Measurements from ENCODE around the gene MYL7.

MYL7 gene

DNA sequence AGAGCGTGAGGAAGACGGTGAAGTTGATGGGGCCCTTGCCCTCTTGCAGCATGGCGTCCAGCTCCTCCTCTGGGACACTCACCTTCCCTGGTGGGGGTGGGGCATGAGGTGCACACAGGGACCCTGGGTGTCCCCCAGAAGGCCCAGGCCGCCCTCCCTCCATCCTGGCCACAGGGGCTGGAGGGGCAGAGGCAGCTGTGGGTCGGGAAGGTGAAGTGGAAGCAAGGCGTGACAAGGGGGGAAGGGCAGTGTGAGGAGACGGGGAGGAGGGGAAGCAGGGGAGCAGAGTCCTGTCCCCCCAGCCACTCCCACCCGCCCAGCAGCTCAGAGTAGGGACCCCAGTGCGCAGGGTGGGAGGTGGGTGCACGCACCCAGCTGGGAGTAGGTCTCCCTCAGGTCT, 791 bp downstream of the MYL7 start:
- no peaks in the 10 kb centered on the region for H3K9me3 ChIP-seq (ENCODE audit: control insufficient read depth in 2 of 2, low read length in 2 of 2)
- H3K4me3 ChIP-seq (ENCODE audit: low read length in 2 of 2), result no peak overlapping the region
- H3K36me3 ChIP-seq (ENCODE audit: control insufficient read depth in 2 of 2, insufficient read depth in 2 of 2, low read length in 2 of 2), result no peaks in the 10 kb centered on the region
- H3K9ac ChIP-seq (ENCODE audit: low read length in 2 of 2), result no peak overlapping the region
- H3K27me3 ChIP-seq (ENCODE audit: control insufficient read depth in 1 of 2, insufficient read depth in 2 of 2, low read length in 2 of 2), result peaks cover 6 to 11% of the 10 kb centered on the region in 2 donors
- H3K27ac ChIP-seq (ENCODE audit: low read length), result no peak overlapping the region
- peaks cover under 1% of the 10 kb centered on the region for H3K4me1 ChIP-seq (ENCODE audit: control insufficient read depth, insufficient read depth, low read length)

GRCh38 chr7:44139311-44140010, 1.7 kb downstream of the MYL7 start:
- Histone ChIP-seq H3K4me1 (ENCODE audit: control insufficient read depth, insufficient read depth, low read length) (peaks cover 5% of the 10 kb centered on the region), H3K27me3 (ENCODE audit: control insufficient read depth in 1 of 2, insufficient read depth in 2 of 2, low read length in 2 of 2) (peaks cover 2 to 4% of the 10 kb centered on the region in 2 donors), H3K4me3 (ENCODE audit: low read length in 2 of 2) (no peak overlapping the region), H3K9ac (ENCODE audit: low read length in 2 of 2) (no peak overlapping the region), H3K27ac (ENCODE audit: low read length) (no peak overlapping the region), H3K9me3 (ENCODE audit: control insufficient read depth in 2 of 2, low read length in 2 of 2) (no peaks in the 10 kb centered on the region), H3K36me3 (ENCODE audit: control insufficient read depth in 2 of 2, insufficient read depth in 2 of 2, low read length in 2 of 2) (no peaks in the 10 kb centered on the region)

GRCh38 chr7:44138698-44139097, 2.4 kb downstream of the MYL7 start:
- Histone ChIP-seq H3K36me3 (ENCODE audit: control insufficient read depth in 2 of 2, insufficient read depth in 2 of 2, low read length in 2 of 2) (no peaks in the 10 kb centered on the region), H3K27ac (ENCODE audit: low read length) (no peak overlapping the region), H3K9ac (ENCODE audit: low read length in 2 of 2) (no peak overlapping the region)

GRCh38 chr7:44136731-44137130, 4.4 kb downstream of the MYL7 start:
- H3K27me3 ChIP-seq (ENCODE audit: control insufficient read depth in 1 of 2, insufficient read depth in 2 of 2, low read length in 2 of 2), result no peaks in the 10 kb centered on the region

More at GRCh38 chr7:44138698-44139097, 2.4 kb downstream of the MYL7 start:
- Histone ChIP-seq H3K4me1 (ENCODE audit: control insufficient read depth, insufficient read depth, low read length) (peaks cover 5% of the 10 kb centered on the region), H3K9me3 (ENCODE audit: control insufficient read depth in 2 of 2, low read length in 2 of 2) (no peaks in the 10 kb centered on the region), H3K27me3 (ENCODE audit: control insufficient read depth in 1 of 2, insufficient read depth in 2 of 2, low read length in 2 of 2) (no peaks in the 10 kb centered on the region), H3K4me3 (ENCODE audit: low read length in 2 of 2) (no peak overlapping the region)

GRCh38 chr7:44134943-44135628, 6.0 kb downstream of the MYL7 start:
- H3K27me3 ChIP-seq (ENCODE audit: control insufficient read depth in 1 of 2, insufficient read depth in 2 of 2, low read length in 2 of 2), result no peaks in the 10 kb centered on the region
- no peak overlapping the region for H3K27ac ChIP-seq (ENCODE audit: low read length)
- peaks cover 5% of the 10 kb centered on the region for H3K4me1 ChIP-seq (ENCODE audit: control insufficient read depth, insufficient read depth, low read length)
- no peaks in the 10 kb centered on the region for H3K36me3 ChIP-seq (ENCODE audit: control insufficient read depth in 2 of 2, insufficient read depth in 2 of 2, low read length in 2 of 2)
- H3K9me3 ChIP-seq (ENCODE audit: control insufficient read depth in 2 of 2, low read length in 2 of 2), result no peaks in the 10 kb centered on the region
- H3K9ac ChIP-seq (ENCODE audit: low read length in 2 of 2), result no peak overlapping the region
- H3K4me3 ChIP-seq (ENCODE audit: low read length in 2 of 2), result no peak overlapping the region

More at GRCh38 chr7:44136731-44137130, 4.4 kb downstream of the MYL7 start:
- no peaks in the 10 kb centered on the region for H3K36me3 ChIP-seq (ENCODE audit: control insufficient read depth in 2 of 2, insufficient read depth in 2 of 2, low read length in 2 of 2)
- H3K4me1 ChIP-seq (ENCODE audit: control insufficient read depth, insufficient read depth, low read length), result peaks cover 5% of the 10 kb centered on the region
- no peak overlapping the region for H3K9ac ChIP-seq (ENCODE audit: low read length in 2 of 2)
- H3K9me3 ChIP-seq (ENCODE audit: control insufficient read depth in 2 of 2, low read length in 2 of 2), result no peaks in the 10 kb centered on the region
- no peak overlapping the region for H3K27ac ChIP-seq (ENCODE audit: low read length)
- no peak overlapping the region for H3K4me3 ChIP-seq (ENCODE audit: low read length in 2 of 2)

DNA sequence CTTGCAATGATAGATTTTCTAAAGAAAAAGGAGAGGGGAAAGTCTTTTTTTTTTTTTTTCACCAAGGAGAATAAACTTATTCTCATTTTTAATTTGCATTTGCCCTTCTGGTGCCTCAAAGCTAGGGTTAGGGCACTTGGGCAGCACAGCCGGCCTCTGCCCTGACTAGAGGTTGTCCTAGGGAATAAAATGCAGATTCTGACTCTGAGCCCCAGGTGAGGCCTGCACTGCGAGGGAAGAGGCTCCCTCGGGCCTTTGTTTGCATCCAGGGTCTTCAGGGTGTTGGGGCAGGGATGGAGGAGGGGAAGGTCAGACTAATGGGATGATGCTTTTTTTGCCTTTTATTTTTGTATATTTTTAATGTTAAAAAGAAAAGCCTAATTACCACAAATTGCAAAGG, 7.8 kb downstream of the MYL7 start:
- H3K9me3 ChIP-seq (ENCODE audit: control insufficient read depth in 2 of 2, low read length in 2 of 2), result no peaks in the 10 kb centered on the region
- H3K4me3 ChIP-seq (ENCODE audit: low read length in 2 of 2), result no peak overlapping the region
- no peak overlapping the region for H3K9ac ChIP-seq (ENCODE audit: low read length in 2 of 2)
- H3K4me1 ChIP-seq (ENCODE audit: control insufficient read depth, insufficient read depth, low read length), result peaks cover 5% of the 10 kb centered on the region
- H3K36me3 ChIP-seq (ENCODE audit: control insufficient read depth in 2 of 2, insufficient read depth in 2 of 2, low read length in 2 of 2), result no peaks in the 10 kb centered on the region
- H3K27ac ChIP-seq (ENCODE audit: low read length), result no peak overlapping the region
- no peaks in the 10 kb centered on the region for H3K27me3 ChIP-seq (ENCODE audit: control insufficient read depth in 1 of 2, insufficient read depth in 2 of 2, low read length in 2 of 2)

GRCh38 chr7:44132039-44132438, 9.1 kb downstream of the MYL7 start:
- peaks cover 0 to 4% of the 10 kb centered on the region in 2 donors for H3K9me3 ChIP-seq (ENCODE audit: control insufficient read depth in 2 of 2, low read length in 2 of 2)
- no peaks in the 10 kb centered on the region for H3K36me3 ChIP-seq (ENCODE audit: control insufficient read depth in 2 of 2, insufficient read depth in 2 of 2, low read length in 2 of 2)
- H3K27ac ChIP-seq (ENCODE audit: low read length), result no peak overlapping the region
- H3K4me3 ChIP-seq (ENCODE audit: low read length in 2 of 2), result no peak overlapping the region
- H3K4me1 ChIP-seq (ENCODE audit: control insufficient read depth, insufficient read depth, low read length), result peaks cover 5% of the 10 kb centered on the region
- H3K27me3 ChIP-seq (ENCODE audit: control insufficient read depth in 1 of 2, insufficient read depth in 2 of 2, low read length in 2 of 2), result no peaks in the 10 kb centered on the region
- H3K9ac ChIP-seq (ENCODE audit: low read length in 2 of 2), result no peak overlapping the region

DNA sequence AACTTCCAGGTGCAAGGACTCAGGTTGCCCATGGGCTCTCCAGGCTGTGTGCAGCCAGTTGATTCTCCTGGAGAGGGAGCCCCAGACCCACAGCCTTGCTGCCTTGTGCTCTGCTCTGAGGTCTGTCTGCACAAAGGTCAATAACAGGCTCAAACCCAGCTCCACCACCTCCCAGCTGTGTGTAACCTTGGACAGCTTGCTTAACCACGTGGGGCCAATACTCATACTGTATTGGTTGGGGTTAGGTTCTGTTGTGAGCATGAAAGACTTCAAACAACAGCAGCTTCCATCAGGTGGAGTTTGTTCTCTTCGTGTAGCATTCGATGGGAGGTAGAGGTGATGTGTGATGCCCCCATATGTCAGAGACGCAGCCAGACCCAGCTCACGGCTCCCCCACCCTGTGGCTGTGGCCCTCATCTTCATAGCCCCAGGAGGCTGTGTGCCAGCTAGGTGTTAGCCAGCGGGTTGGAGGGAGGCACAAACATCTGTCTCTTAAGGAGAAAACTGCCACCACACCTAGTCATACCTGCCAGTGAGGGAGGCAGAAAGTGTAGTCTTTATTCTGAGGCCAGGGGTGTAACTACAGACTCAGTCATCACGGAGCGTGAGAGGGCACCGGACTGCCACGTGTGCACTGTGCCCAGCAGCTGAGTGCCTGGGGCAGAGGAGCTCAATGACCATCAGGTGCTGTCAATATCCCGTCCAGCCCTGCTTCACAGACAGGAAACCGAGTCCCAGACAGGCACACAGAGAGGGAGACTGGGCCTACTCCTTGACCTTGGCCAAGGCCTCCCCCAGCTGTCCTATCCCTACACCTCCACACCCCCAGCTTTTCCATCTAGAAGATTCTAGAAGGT, 9.7 kb downstream of the MYL7 start:
- no peak overlapping the region for H3K27ac ChIP-seq (ENCODE audit: low read length)
- peaks cover 5% of the 10 kb centered on the region for H3K4me1 ChIP-seq (ENCODE audit: control insufficient read depth, insufficient read depth, low read length)

DNA sequence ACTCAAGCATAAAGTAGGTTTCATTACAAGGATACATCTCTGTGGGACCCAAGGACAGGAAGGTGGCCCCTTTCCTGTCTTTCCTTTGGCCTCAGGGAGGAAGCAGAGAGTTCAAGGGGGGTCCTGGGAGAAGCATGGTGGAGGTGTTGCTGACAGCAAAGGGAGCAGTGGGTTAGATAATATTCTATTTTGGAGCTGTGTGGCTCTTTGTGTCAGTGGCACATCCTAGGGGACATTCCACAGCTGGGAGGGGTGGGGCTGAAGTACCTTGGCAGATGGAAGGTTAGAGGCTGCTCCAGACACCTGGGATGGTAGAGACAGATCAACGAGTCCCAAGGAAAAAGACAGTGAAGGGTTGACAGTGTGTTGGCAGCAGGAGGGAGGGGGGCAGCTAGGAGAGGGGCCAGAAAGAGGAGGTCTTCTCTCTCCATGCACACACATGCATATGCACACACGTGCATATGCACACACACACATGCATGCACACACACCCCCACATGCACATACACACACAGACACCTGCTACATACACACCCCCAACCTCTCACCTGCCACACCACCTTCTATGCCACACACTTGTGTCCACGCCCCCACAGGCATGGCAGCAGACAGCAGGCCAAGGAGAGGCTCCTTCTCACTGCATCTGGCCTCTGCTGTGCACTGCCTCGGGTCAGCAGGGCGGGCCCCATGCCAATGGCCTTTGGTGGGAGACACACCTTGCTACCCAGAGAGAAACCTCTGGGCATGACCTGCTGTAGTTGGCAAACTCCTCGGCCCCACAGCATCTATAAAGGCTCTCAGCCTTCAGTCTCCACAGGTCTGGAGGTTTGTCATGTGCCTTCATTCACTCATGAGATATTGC, 12.2 kb downstream of the MYL7 start:
- Histone ChIP-seq H3K9ac (ENCODE audit: low read length in 2 of 2) (no peak overlapping the region), H3K4me1 (ENCODE audit: control insufficient read depth, insufficient read depth, low read length) (peaks cover 3% of the 10 kb centered on the region), H3K9me3 (ENCODE audit: control insufficient read depth in 2 of 2, low read length in 2 of 2) (peaks cover 0 to 4% of the 10 kb centered on the region in 2 donors), H3K36me3 (ENCODE audit: control insufficient read depth in 2 of 2, insufficient read depth in 2 of 2, low read length in 2 of 2) (no peaks in the 10 kb centered on the region), H3K4me3 (ENCODE audit: low read length in 2 of 2) (no peak overlapping the region), H3K27me3 (ENCODE audit: control insufficient read depth in 1 of 2, insufficient read depth in 2 of 2, low read length in 2 of 2) (no peaks in the 10 kb centered on the region), H3K27ac (ENCODE audit: low read length) (no peak overlapping the region)

More for the DNA sequence above, 9.7 kb downstream of the MYL7 start:
- Histone ChIP-seq H3K4me3 (ENCODE audit: low read length in 2 of 2) (no peak overlapping the region), H3K36me3 (ENCODE audit: control insufficient read depth in 2 of 2, insufficient read depth in 2 of 2, low read length in 2 of 2) (no peaks in the 10 kb centered on the region), H3K27me3 (ENCODE audit: control insufficient read depth in 1 of 2, insufficient read depth in 2 of 2, low read length in 2 of 2) (no peaks in the 10 kb centered on the region), H3K9me3 (ENCODE audit: control insufficient read depth in 2 of 2, low read length in 2 of 2) (peaks cover 0 to 4% of the 10 kb centered on the region in 2 donors), H3K9ac (ENCODE audit: low read length in 2 of 2) (no peak overlapping the region)

DNA sequence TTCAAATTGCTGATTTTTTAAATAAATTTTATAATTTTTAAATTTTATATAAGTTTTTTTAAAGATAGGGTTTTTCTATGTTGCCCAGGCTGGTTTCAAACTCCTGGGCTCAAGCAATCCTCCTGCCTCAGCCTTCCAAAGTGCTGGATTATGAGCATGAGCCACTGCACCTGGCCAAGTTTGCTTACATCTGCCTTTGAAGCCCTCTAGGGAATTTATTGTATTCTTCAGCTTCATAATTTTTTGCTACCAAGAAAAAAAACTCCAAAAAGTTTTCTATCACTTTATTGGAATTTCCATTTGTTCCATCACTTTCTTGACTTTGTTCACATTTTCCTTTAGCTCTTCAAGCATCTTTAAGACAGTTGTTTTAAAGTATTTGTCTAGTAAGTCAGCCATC, 14.0 kb downstream of the MYL7 start:
- Histone ChIP-seq H3K4me3 (ENCODE audit: low read length in 2 of 2) (no peak overlapping the region), H3K9ac (ENCODE audit: low read length in 2 of 2) (no peak overlapping the region), H3K27ac (ENCODE audit: low read length) (no peak overlapping the region), H3K36me3 (ENCODE audit: control insufficient read depth in 2 of 2, insufficient read depth in 2 of 2, low read length in 2 of 2) (no peaks in the 10 kb centered on the region), H3K27me3 (ENCODE audit: control insufficient read depth in 1 of 2, insufficient read depth in 2 of 2, low read length in 2 of 2) (no peaks in the 10 kb centered on the region), H3K4me1 (ENCODE audit: control insufficient read depth, insufficient read depth, low read length) (peaks cover 13% of the 10 kb centered on the region), H3K9me3 (ENCODE audit: control insufficient read depth in 2 of 2, low read length in 2 of 2) (peaks cover 0 to 4% of the 10 kb centered on the region in 2 donors)
